WTC11 (cell line): ENCODE results near the gene CREB3.

Source experiments
- CTCF ChIP-seq: fragments of 200-600 bp; IDR thresholded peaks from 2 replicates; pipeline ENCODE4 v1.8.0; 2022; ENCODE audit warnings: antibody characterized with exemption
- ESRRA ChIP-seq: sonication (generic); formaldehyde crosslinking; IDR thresholded peaks from 2 replicates; pipeline ENCODE4 v1.8.1; 2022; ENCODE audit warnings: mild to moderate bottlenecking, missing genetic modification reagents, borderline replicate concordance
- TF ChIP-seq, protein P1 (sequence below): sonication (generic); formaldehyde crosslinking; IDR thresholded peaks from 2 replicates; pipeline ENCODE4 v1.8.1; 2023; ENCODE audit warnings: mild to moderate bottlenecking, missing genetic modification reagents, borderline replicate concordance

- TF ChIP-seq CTCF (no peak), ESRRA (CRISPR knock-in tag) (no peak)
- TF ChIP-seq, protein P1, sequence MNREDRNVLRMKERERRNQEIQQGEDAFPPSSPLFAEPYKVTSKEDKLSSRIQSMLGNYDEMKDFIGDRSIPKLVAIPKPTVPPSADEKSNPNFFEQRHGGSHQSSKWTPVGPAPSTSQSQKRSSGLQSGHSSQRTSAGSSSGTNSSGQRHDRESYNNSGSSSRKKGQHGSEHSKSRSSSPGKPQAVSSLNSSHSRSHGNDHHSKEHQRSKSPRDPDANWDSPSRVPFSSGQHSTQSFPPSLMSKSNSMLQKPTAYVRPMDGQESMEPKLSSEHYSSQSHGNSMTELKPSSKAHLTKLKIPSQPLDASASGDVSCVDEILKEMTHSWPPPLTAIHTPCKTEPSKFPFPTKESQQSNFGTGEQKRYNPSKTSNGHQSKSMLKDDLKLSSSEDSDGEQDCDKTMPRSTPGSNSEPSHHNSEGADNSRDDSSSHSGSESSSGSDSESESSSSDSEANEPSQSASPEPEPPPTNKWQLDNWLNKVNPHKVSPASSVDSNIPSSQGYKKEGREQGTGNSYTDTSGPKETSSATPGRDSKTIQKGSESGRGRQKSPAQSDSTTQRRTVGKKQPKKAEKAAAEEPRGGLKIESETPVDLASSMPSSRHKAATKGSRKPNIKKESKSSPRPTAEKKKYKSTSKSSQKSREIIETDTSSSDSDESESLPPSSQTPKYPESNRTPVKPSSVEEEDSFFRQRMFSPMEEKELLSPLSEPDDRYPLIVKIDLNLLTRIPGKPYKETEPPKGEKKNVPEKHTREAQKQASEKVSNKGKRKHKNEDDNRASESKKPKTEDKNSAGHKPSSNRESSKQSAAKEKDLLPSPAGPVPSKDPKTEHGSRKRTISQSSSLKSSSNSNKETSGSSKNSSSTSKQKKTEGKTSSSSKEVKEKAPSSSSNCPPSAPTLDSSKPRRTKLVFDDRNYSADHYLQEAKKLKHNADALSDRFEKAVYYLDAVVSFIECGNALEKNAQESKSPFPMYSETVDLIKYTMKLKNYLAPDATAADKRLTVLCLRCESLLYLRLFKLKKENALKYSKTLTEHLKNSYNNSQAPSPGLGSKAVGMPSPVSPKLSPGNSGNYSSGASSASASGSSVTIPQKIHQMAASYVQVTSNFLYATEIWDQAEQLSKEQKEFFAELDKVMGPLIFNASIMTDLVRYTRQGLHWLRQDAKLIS, result no peak
Measured at GRCh38 chr9:35690294-35690613, 42.2 kb upstream of the CREB3 start.
